Activated CD8-positive, alpha-beta T cell treated with anti-CD3 and anti-CD28 coated beads, Interleukin-2, amount 10 ng/mL, durations not matched to agents 7 days and 5 days (primary cell): ENCODE results near the gene LUC7L2. TPM values are rescaled to one million over a fixed set of nuclear protein-coding genes. Genes with fewer than 3 reads are reported as not detected.

ENCODE experiments used
- ATAC-seq: fragments of 150-1000 bp; cut with Tn5 transposase; one replicate; pipeline ENCODE4 v1.10.0; 2021; ENCODE audit warnings: moderate library complexity
- CTCF ChIA-PET: fragments of 350-600 bp; sonication (Branson Sonifier 250); formaldehyde crosslinking; loops from one replicate; lab custom pipeline; 2021; ENCODE audit warnings: antibody characterized with exemption; lab: Charles Lee
- POLR2A ChIA-PET: fragments of 350-600 bp; sonication (Branson Sonifier 250); formaldehyde crosslinking; loops from one replicate; lab custom pipeline; 2021; ENCODE audit warnings: antibody characterized with exemption; lab: Charles Lee
- DNase-seq: peaks from one replicate; pipeline ENCODE4 v3.0.0-alpha.2; 2020
- H3K27ac Mint-ChIP-seq: one replicate; pipeline ENCODE4 v1.8.0; 2021; ENCODE audit warnings: mild to moderate bottlenecking, mixed read lengths
- H3K27me3 Mint-ChIP-seq: one replicate; pipeline ENCODE4 v1.8.0; 2021; ENCODE audit warnings: low read depth, mixed read lengths
- H3K36me3 Mint-ChIP-seq: one replicate; pipeline ENCODE4 v1.8.0; 2021; ENCODE audit warnings: low read depth, mixed read lengths
- H3K4me1 Mint-ChIP-seq: one replicate; pipeline ENCODE4 v1.8.0; 2021; ENCODE audit warnings: low read depth, mixed read lengths
- H3K4me3 Mint-ChIP-seq: one replicate; pipeline ENCODE4 v1.8.0; 2021; ENCODE audit warnings: mild to moderate bottlenecking, mixed read lengths
- H3K9me3 Mint-ChIP-seq: one replicate; pipeline ENCODE4 v1.8.0; 2022; ENCODE audit warnings: mixed read lengths; ENCODE audit not compliant: insufficient read depth
- total RNA-seq, 2 experiments: library from RNA; stranded (reverse); gene quantifications; one replicate each; pipeline ENCODE4 v1.2.3, GENCODE V29; 2021

LUC7L2 gene
- total RNA-seq, 2 experiments from 2014 or later = 126 to 131 TPM

GRCh38 chr7:139370301-139370942 lies 10.7 kb downstream of the LUC7L2 start:
- POLR2A ChIA-PET = interaction anchor here (0.9 to 1.9 kb wide), 3 partner anchors 10 to 11 kb away, joined by 4 to 11 read pairs (median 4); partner anchors contain the start of gene LUC7L2
- CTCF ChIA-PET = interaction anchor here (0.5 to 1.4 kb wide), 5 partner anchors 9 to 353 kb away, joined by 3 to 5 read pairs (median 3); no protein-coding TSS in a partner anchor
- Mint-ChIP-seq H3K27ac (peak overlapping the region; percentile 36), H3K36me3 (peaks cover 39% of the 10 kb centered on the region), H3K4me1 (peaks cover 45% of the 10 kb centered on the region), H3K4me3 (no peak overlapping the region), H3K9me3 (no peaks in the 10 kb centered on the region), H3K27me3 (no peaks in the 10 kb centered on the region)
- ATAC-seq (no peak), DNase-seq (no peak)

- Mint-ChIP-seq H3K27me3 (no peaks in the 10 kb centered on the region), H3K4me3 (no peak overlapping the region), H3K27ac (no peak overlapping the region), H3K9me3 (no peaks in the 10 kb centered on the region), H3K4me1 (peaks cover 41% of the 10 kb centered on the region), H3K36me3 (peaks cover 38% of the 10 kb centered on the region)
- ATAC-seq = no peak
- ChIA-PET CTCF (interaction anchor here (0.5 to 1.4 kb wide), 4 partner anchors 9 to 353 kb away, joined by 3 to 5 read pairs (median 4); no protein-coding TSS in a partner anchor), POLR2A (interaction anchor here (0.6 to 1.6 kb wide), 3 partner anchors 10 to 318 kb away, joined by 3 to 4 read pairs (median 4); partner anchors contain the start of gene LUC7L2)
- no peak for DNase-seq
These were observed 11.2 kb downstream of the LUC7L2 start for GRCh38 chr7:139370943-139371313.

GRCh38 chr7:139374246-139374645 lies 14.6 kb downstream of the LUC7L2 start:
- ATAC-seq (no peak), DNase-seq (no peak)
- Mint-ChIP-seq H3K4me1 (peaks cover 28% of the 10 kb centered on the region), H3K9me3 (no peaks in the 10 kb centered on the region), H3K36me3 (peaks cover 40% of the 10 kb centered on the region), H3K4me3 (no peak overlapping the region), H3K27me3 (no peaks in the 10 kb centered on the region), H3K27ac (no peak overlapping the region)
- POLR2A ChIA-PET = interaction anchor here (0.6 to 1.6 kb wide), 2 partner anchors 13 to 20 kb away, joined by 3 read pairs; no protein-coding TSS in a partner anchor
- CTCF ChIA-PET = interaction anchor here (1.4 to 3.7 kb wide), 3 partner anchors 10 to 299 kb away, joined by 4 to 12 read pairs (median 6); no protein-coding TSS in a partner anchor

GRCh38 chr7:139382439-139382838 lies 22.7 kb downstream of the LUC7L2 start:
- Mint-ChIP-seq H3K36me3 (peaks cover 38% of the 10 kb centered on the region), H3K27ac (no peak overlapping the region), H3K4me3 (no peak overlapping the region), H3K9me3 (no peaks in the 10 kb centered on the region), H3K4me1 (no peaks in the 10 kb centered on the region), H3K27me3 (no peaks in the 10 kb centered on the region)
- ChIA-PET CTCF (interaction anchor here (1.5 kb wide), 1 partner anchor 52 kb away, joined by 3 read pairs; no protein-coding TSS in a partner anchor), POLR2A (interaction anchor here (1.5 kb wide), 1 partner anchor 9 kb away, joined by 7 read pairs; no protein-coding TSS in a partner anchor)
- no peak for ATAC-seq
- DNase-seq = no peak

GRCh38 chr7:139384611-139385010 lies 24.9 kb downstream of the LUC7L2 start:
- ATAC-seq = no peak
- CTCF ChIA-PET = interaction anchor here (1.0 to 1.7 kb wide), 2 partner anchors 10 to 50 kb away, joined by 3 to 4 read pairs; no protein-coding TSS in a partner anchor
- no peaks in the 10 kb centered on the region for H3K9me3 Mint-ChIP-seq
- DNase-seq = no peak
- H3K4me3 Mint-ChIP-seq = no peak overlapping the region
- POLR2A ChIA-PET = no interaction called here
- no peaks in the 10 kb centered on the region for H3K27me3 Mint-ChIP-seq
- H3K4me1 Mint-ChIP-seq = no peaks in the 10 kb centered on the region
- H3K36me3 Mint-ChIP-seq = peaks cover 46% of the 10 kb centered on the region
- H3K27ac Mint-ChIP-seq = no peak overlapping the region

GRCh38 chr7:139387594-139387993 lies 27.9 kb downstream of the LUC7L2 start:
- ChIA-PET CTCF (no interaction called here), POLR2A (no interaction called here)
- Mint-ChIP-seq H3K27ac (no peak overlapping the region), H3K36me3 (peaks cover 54% of the 10 kb centered on the region), H3K27me3 (no peaks in the 10 kb centered on the region), H3K9me3 (no peaks in the 10 kb centered on the region), H3K4me3 (no peak overlapping the region), H3K4me1 (no peaks in the 10 kb centered on the region)
- ATAC-seq (no peak), DNase-seq (no peak)

- Mint-ChIP-seq H3K4me1 (peaks cover 7% of the 10 kb centered on the region), H3K9me3 (no peaks in the 10 kb centered on the region), H3K4me3 (no peak overlapping the region), H3K36me3 (peaks cover 56% of the 10 kb centered on the region), H3K27ac (no peak overlapping the region), H3K27me3 (no peaks in the 10 kb centered on the region)
- DNase-seq (no peak), ATAC-seq (no peak)
- CTCF ChIA-PET = interaction anchor here (0.9 to 1.2 kb wide), 2 partner anchors 18 to 46 kb away, joined by 3 to 4 read pairs; no protein-coding TSS in a partner anchor
- POLR2A ChIA-PET = no interaction called here
These were observed 29.4 kb downstream of the LUC7L2 start for GRCh38 chr7:139389091-139389490.

- Mint-ChIP-seq H3K36me3 (peaks cover 58% of the 10 kb centered on the region), H3K9me3 (no peaks in the 10 kb centered on the region), H3K4me3 (no peak overlapping the region), H3K27ac (no peak overlapping the region), H3K27me3 (no peaks in the 10 kb centered on the region), H3K4me1 (peaks cover 14% of the 10 kb centered on the region)
- DNase-seq (no peak), ATAC-seq (no peak)
- ChIA-PET CTCF (interaction anchor here (1.0 to 1.3 kb wide), 2 partner anchors 25 to 45 kb away, joined by 5 read pairs; no protein-coding TSS in a partner anchor), POLR2A (interaction anchor here (0.9 kb wide), 1 partner anchor 30 kb away, joined by 3 read pairs; the partner anchor contains the start of gene LUC7L2)
These were observed 30.1 kb downstream of the LUC7L2 start for GRCh38 chr7:139389774-139390173.

- Mint-ChIP-seq H3K27ac (peak overlapping the region; percentile 78), H3K4me3 (no peak overlapping the region)
These were observed 34.0 kb downstream of the LUC7L2 start for GRCh38 chr7:139393621-139394211.

GRCh38 chr7:139394540-139394939 lies 34.8 kb downstream of the LUC7L2 start:
- ChIA-PET CTCF (interaction anchor here (0.8 to 1.9 kb wide), 10 partner anchors 13 to 508 kb away, joined by 3 to 6 read pairs (median 3); no protein-coding TSS in a partner anchor), POLR2A (interaction anchor here (0.8 kb wide), 1 partner anchor 35 kb away, joined by 3 read pairs; the partner anchor contains the start of gene LUC7L2)
- ATAC-seq (peak; percentile 61), DNase-seq (no peak)
- Mint-ChIP-seq H3K9me3 (no peaks in the 10 kb centered on the region), H3K27me3 (no peaks in the 10 kb centered on the region), H3K36me3 (peaks cover 61% of the 10 kb centered on the region), H3K4me1 (peaks cover 31% of the 10 kb centered on the region), H3K27ac (peak overlapping the region; percentile 71), H3K4me3 (peak overlapping the region; percentile 1)

More at GRCh38 chr7:139393621-139394211, 34.0 kb downstream of the LUC7L2 start:
- CTCF ChIA-PET = interaction anchor here (0.8 to 1.4 kb wide), 8 partner anchors 12 to 507 kb away, joined by 3 to 4 read pairs (median 3); no protein-coding TSS in a partner anchor
- Mint-ChIP-seq H3K36me3 (peaks cover 63% of the 10 kb centered on the region), H3K9me3 (no peaks in the 10 kb centered on the region), H3K4me1 (peaks cover 31% of the 10 kb centered on the region), H3K27me3 (no peaks in the 10 kb centered on the region)
- POLR2A ChIA-PET = interaction anchor here (0.8 kb wide), 1 partner anchor 34 kb away, joined by 3 read pairs; the partner anchor contains the start of gene LUC7L2
- DNase-seq = no peak
- ATAC-seq = peak; percentile 31

- H3K27me3 Mint-ChIP-seq = no peaks in the 10 kb centered on the region
- H3K27ac Mint-ChIP-seq = peak overlapping the region; percentile 34
- ATAC-seq = no peak
- POLR2A ChIA-PET = interaction anchor here (0.6 to 0.8 kb wide), 2 partner anchors 36 to 491 kb away, joined by 3 read pairs; partner anchors contain the start of gene LUC7L2
- no peak overlapping the region for H3K4me3 Mint-ChIP-seq
- DNase-seq = no peak
- H3K4me1 Mint-ChIP-seq = peaks cover 31% of the 10 kb centered on the region
- H3K9me3 Mint-ChIP-seq = no peaks in the 10 kb centered on the region
- H3K36me3 Mint-ChIP-seq = peaks cover 60% of the 10 kb centered on the region
- CTCF ChIA-PET = interaction anchor here (0.7 to 1.9 kb wide), 2 partner anchors 38 to 103 kb away, joined by 3 to 4 read pairs; no protein-coding TSS in a partner anchor
These were observed 36.7 kb downstream of the LUC7L2 start for GRCh38 chr7:139396323-139396951.
